ENCODE measurements around the gene LAMA3.

GRCh38 chr18:23793051-23793450, 103.8 kb downstream of the LAMA3 start:
- TF ChIP-seq, protein P1, sequence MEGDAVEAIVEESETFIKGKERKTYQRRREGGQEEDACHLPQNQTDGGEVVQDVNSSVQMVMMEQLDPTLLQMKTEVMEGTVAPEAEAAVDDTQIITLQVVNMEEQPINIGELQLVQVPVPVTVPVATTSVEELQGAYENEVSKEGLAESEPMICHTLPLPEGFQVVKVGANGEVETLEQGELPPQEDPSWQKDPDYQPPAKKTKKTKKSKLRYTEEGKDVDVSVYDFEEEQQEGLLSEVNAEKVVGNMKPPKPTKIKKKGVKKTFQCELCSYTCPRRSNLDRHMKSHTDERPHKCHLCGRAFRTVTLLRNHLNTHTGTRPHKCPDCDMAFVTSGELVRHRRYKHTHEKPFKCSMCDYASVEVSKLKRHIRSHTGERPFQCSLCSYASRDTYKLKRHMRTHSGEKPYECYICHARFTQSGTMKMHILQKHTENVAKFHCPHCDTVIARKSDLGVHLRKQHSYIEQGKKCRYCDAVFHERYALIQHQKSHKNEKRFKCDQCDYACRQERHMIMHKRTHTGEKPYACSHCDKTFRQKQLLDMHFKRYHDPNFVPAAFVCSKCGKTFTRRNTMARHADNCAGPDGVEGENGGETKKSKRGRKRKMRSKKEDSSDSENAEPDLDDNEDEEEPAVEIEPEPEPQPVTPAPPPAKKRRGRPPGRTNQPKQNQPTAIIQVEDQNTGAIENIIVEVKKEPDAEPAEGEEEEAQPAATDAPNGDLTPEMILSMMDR (IDR thresholded peaks at IDR 0.05), result no peak
- no peak for TF ChIP-seq POLR2A (IDR thresholded peaks at IDR 0.05)
